Esophagus muscularis mucosa (tissue), 3 donors: ENCODE measurements around the gene DOCK4.

Experiments
- CTCF ChIP-seq, 3 experiments: fragments of 200-600 bp in 2 of 3; fragments of 450-650 bp in 1 of 3; sonication (generic) in 2 of 3; IDR thresholded peaks; one replicate each; pipeline ENCODE4 v1.5.1; 2017 to 2019; ENCODE audit warnings: antibody characterized with exemption in 3 of 3, mild to moderate bottlenecking in 2 of 3, moderate library complexity in 1 of 3
- POLR2A ChIP-seq: fragments of 450-650 bp; IDR thresholded peaks from one replicate; pipeline ENCODE4 v1.6.1; 2017; ENCODE audit warnings: antibody characterized with exemption, moderate library complexity, mild to moderate bottlenecking, low read depth
- POLR2AphosphoS5 ChIP-seq, 2 donors: sonication (generic); formaldehyde crosslinking; IDR thresholded peaks; one replicate each; pipeline ENCODE4 v1.6.1; 2017; ENCODE audit warnings: antibody characterized with exemption in 2 of 2

GRCh38 chr7:112149734-112150133 lies 56.5 kb downstream of the DOCK4 start:
- TF ChIP-seq CTCF (IDR thresholded peaks at IDR 0.05) (no peak), POLR2AphosphoS5 (IDR thresholded peaks at IDR 0.05) (no peak), POLR2A (no peak)
